Measurements from ENCODE around the gene TBPL1.

GRCh38 chr6:134010400-134010799 is 57.4 kb downstream of the TBPL1 start:
- TF ChIP-seq CTCF (IDR thresholded peaks at IDR 0.05) (no peak), POLR2A (IDR thresholded peaks at IDR 0.05) (no peak)

Measured in thyroid gland (tissue), 4 donors.